GM21576 (cell line): ENCODE measurements around the gene CTSE.
"Not testable (repeated sequence)": the region's sequence is repeated elsewhere in the genome, so short reads cannot be mapped to it uniquely, and the experiment has no call there.

ENCODE experiments used
- ATAC-seq: cut with Tn5 transposase; IDR thresholded peaks from one replicate; pipeline ENCODE4 v1.9.1; 2021; ENCODE audit warnings: mild to moderate bottlenecking, moderate library complexity; ENCODE audit not compliant: unreplicated experiment

The CTSE gene

GRCh38 chr1:206020393-206021007 is 3.2 kb downstream of the CTSE start:
- no peak for ATAC-seq

- ATAC-seq: no peak
These were observed 8.6 kb downstream of the CTSE start for GRCh38 chr1:206015071-206015470.

DNA sequence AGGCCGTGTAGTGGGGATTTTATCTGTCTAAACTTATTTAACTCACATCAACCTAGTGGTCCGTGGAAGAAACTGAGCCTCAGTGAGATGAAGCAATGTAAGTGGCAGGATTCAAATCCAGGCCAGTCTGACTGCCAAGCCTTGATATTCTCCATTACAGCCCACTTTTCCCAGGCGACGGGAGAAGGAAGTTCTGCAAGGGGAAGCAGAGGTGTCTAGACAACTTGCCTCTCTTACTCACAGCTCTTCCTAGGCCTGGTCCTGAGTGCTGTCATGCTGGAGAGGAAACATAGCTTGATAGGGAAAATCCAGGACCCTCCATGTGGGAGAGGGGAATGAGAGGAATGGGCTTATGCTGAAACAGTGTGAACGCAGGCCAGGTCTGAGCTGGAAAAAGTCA is 9.1 kb downstream of the CTSE start:
- no peak for ATAC-seq

DNA sequence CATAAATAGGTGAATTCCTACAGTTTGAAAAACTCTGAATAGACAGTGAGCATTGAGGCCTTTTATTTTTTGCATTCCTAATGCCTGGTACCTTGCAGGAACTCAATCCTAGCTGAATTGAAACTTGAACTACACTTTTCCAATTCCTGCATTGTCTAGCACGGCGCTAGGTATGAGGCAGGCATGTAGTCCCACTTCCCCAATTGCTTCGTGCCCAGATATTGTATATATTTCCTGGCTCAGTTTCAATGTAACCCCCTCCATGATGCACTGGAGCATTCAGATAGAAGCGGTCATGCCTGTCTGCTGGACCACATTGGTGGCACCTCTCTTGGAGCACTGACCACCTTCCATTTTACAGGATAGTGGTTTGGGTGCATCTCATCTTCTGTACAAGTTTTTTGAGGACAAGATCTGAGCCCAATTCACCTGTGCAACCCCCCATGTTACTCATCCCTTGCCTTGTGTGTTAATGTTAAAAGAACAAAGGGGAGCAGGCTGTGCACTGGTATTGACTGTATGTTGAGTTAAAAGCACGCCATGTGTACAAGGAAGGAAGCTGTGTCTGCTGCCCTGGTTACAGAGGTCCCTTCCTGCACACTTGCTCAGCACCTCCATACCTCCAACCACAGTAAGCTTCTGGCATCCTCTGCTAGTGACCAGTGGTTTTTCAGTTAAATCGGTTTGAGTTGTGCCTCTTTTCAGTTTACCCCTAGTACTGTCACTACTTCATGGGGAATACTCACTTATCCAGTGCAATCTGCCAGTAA is 10.5 kb downstream of the CTSE start:
- ATAC-seq: no peak

DNA sequence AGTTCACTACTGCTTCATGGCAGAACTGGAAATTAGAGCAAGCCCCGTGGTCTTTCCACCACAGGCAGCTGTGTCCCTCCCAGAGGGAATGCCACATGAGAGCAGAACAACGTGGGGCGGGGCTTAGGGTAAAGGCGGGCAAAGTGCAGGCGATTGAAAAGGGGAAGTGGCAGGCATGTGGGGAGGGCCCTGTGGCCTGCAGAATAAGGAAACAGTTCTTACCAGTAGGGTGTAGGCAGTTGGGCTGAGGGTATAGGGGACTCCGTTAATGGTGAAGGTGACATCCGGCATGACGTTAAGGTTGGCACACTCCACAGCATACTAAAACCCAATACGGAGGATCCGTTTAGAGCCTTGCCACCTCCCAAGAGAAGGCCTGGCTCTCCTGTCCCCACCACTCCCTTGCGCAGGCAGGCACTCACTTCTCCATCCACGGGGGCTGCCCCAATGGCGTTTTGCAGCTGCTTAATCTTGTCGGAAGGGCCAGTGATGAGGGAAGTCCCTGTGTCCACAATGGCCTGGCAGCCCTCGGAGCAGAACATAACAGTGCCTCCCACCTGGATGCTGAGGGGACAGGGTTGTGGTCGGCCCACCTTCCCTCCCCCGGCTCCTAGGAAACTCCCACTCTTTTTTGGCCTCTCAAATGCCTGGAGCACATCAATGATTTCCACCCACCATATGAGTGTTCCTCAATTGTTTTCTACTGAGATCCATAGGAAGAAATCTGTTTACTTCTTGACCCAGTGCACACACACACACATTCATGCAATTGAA is 11.4 kb downstream of the CTSE start:
- ATAC-seq: peak; percentile 93

- ATAC-seq: no peak
These were observed 12.6 kb downstream of the CTSE start for GRCh38 chr1:206011057-206011456.

GRCh38 chr1:206010060-206010459 is 13.6 kb downstream of the CTSE start:
- no peak for ATAC-seq

- ATAC-seq: no peak
These were observed 16.7 kb downstream of the CTSE start for GRCh38 chr1:206006946-206007345.

GRCh38 chr1:206005778-206006180 is 17.9 kb downstream of the CTSE start:
- ATAC-seq: no peak

- ATAC-seq: no peak
These were observed 18.5 kb downstream of the CTSE start for GRCh38 chr1:206005234-206005633.

DNA sequence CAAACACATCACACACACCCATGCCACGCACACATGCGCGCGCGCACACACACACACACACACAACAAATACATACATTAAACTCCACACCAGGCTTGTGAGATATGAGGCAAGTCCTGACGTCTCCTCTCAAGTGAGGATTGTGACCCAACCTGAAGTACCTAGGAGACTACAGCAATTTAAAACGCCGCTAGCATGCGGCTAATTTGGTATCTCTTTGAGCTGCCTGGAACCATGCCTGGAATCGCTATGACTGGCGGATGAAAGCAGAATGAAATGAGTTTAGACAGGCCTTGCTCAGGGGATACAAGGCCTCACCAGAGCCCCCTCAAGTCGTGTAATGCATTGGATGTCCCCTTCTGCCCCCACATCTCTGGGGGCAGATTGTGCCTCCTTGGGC is 18.9 kb downstream of the CTSE start:
- ATAC-seq: no peak

GRCh38 chr1:206003854-206004800 is 19.6 kb downstream of the CTSE start:
- no peak for ATAC-seq

- no peak for ATAC-seq
These were observed 20.6 kb downstream of the CTSE start, which contains the start of gene RAB7B for GRCh38 chr1:206002871-206003801. RAB7B (minus strand) TSS chr1:206003395; CDS start chr1:205994135, 9,260 bp downstream.

GRCh38 chr1:206002160-206002559 is 21.5 kb downstream of the CTSE start:
- ATAC-seq: no peak

- no peak for ATAC-seq
These were observed 22.2 kb downstream of the CTSE start for GRCh38 chr1:206001476-206001888.

- ATAC-seq: no peak
These were observed 22.9 kb downstream of the CTSE start for GRCh38 chr1:206000641-206001339.

- ATAC-seq: no peak
These were observed 25.0 kb downstream of the CTSE start for GRCh38 chr1:205998457-205999241.

DNA sequence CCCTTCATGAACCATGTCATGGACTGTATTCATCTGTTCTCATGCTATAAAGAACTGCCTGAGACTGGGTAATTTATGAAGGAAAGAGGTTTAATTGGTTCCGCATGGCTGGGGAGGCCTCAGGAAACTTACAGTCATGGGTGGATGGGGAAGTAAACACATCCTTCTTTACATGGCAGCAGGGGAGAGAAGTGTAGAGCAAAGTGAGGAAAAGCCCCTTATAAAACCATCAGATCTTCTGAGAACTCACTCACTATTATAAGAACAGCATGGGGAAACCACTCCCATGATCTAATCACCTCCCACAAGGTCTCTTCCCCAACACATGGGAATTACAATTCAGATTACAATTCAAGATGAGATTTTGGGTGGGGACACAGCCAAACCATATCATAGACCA is 27.1 kb downstream of the CTSE start:
- ATAC-seq: not testable (repeated sequence)
